NCI-H1436 (cell line): ENCODE data around the gene GLO1.
A peak's percentile ranks its signal among the peaks of the same experiment; 100 is the strongest.

Experiments used
- DNase-seq: peaks from one replicate; lab custom pipeline; 2025; lab: John Stamatoyannopoulos, UW

The GLO1 gene

GRCh38 chr6:38658418-38659167, 44.4 kb downstream of the GLO1 start:
- no peak for DNase-seq

- no peak for DNase-seq
These were observed 46.0 kb downstream of the GLO1 start for GRCh38 chr6:38656896-38657295.

- no peak for DNase-seq
These were observed 48.7 kb downstream of the GLO1 start for GRCh38 chr6:38654263-38654662.

GRCh38 chr6:38651121-38651784, 51.7 kb downstream of the GLO1 start:
- no peak for DNase-seq

- DNase-seq, result no peak
These were observed 52.7 kb downstream of the GLO1 start for GRCh38 chr6:38650207-38650752.

- DNase-seq, result no peak
These were observed 53.2 kb downstream of the GLO1 start for GRCh38 chr6:38649744-38650143.

- no peak for DNase-seq
These were observed 54.3 kb downstream of the GLO1 start for GRCh38 chr6:38648629-38649028.

- DNase-seq, result no peak
These were observed 56.6 kb downstream of the GLO1 start for GRCh38 chr6:38646166-38646878.

GRCh38 chr6:38644951-38645350, 58.0 kb downstream of the GLO1 start:
- DNase-seq, result no peak

- no peak for DNase-seq
These were observed 62.6 kb downstream of the GLO1 start for GRCh38 chr6:38640216-38640909.

- DNase-seq, result peak; percentile 77
These were observed 63.3 kb downstream of the GLO1 start, which contains the start of gene BTBD9 for GRCh38 chr6:38639498-38640215. Gene BTBD9 (minus strand): TSS chr6:38639929.

GRCh38 chr6:38638941-38639497, 63.9 kb downstream of the GLO1 start:
- DNase-seq, result peak; percentile 10

GRCh38 chr6:38637756-38638155, 65.2 kb downstream of the GLO1 start:
- no peak for DNase-seq

GRCh38 chr6:38636027-38636426, 66.9 kb downstream of the GLO1 start:
- DNase-seq, result no peak

- no peak for DNase-seq
These were observed 68.4 kb downstream of the GLO1 start for GRCh38 chr6:38634518-38634917.

- no peak for DNase-seq
These were observed 70.5 kb downstream of the GLO1 start for GRCh38 chr6:38632490-38632889.

GRCh38 chr6:38631186-38631783, 71.7 kb downstream of the GLO1 start:
- no peak for DNase-seq
